Measurements from ENCODE around the gene BEND7. TPM values are rescaled to one million over a fixed set of nuclear protein-coding genes. Genes with fewer than 3 reads are reported as not detected.

BEND7 gene
- polyA plus RNA-seq, 1 experiment = 2.1 TPM

DNA sequence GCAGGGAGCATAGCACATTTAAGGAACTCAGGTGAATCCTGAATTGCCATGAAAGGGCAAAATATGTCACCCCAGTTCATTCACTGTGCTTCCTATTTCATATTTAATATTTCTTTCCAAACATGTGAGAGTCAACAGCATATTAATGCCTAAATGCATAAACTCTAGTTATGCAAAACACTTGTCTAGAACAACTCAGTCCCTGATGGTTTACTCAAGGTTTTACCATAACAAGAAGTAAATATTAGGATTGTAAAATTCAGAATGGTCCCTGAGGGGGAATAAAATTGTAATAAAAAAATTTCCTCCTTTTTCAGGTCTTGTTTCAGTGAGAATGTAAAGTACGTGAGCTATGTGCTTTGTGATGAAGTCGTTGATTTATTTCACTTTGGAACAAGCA is 129.1 kb downstream of the BEND7 start:
- H3K27ac ChIP-seq (ENCODE audit: low read depth, low read length) = no peak overlapping the region
- H3K9me3 ChIP-seq (ENCODE audit: control insufficient read depth, insufficient read depth, low read length) = no peaks in the 10 kb centered on the region
- peaks cover 5% of the 10 kb centered on the region for H3K27me3 ChIP-seq (ENCODE audit: control insufficient read depth, insufficient read depth, low read length)
- TF ChIP-seq CTCF (IDR thresholded peaks at IDR 0.05; ENCODE audit: low read depth, low read length) = no peak
- POLR2A ChIA-PET = no interaction called here
- no peak for DNase-seq (ENCODE audit: low read depth, low spot score)
- H3K4me3 ChIP-seq (ENCODE audit: low read depth, low read length) = no peak overlapping the region
- CTCF ChIA-PET = no interaction called here

GRCh38 chr10:13399236-13399635 is 129.6 kb downstream of the BEND7 start:
- Histone ChIP-seq H3K27me3 (ENCODE audit: control insufficient read depth, insufficient read depth, low read length) (peaks cover 9% of the 10 kb centered on the region), H3K27ac (ENCODE audit: low read depth, low read length) (no peak overlapping the region), H3K9me3 (ENCODE audit: control insufficient read depth, insufficient read depth, low read length) (no peaks in the 10 kb centered on the region), H3K4me3 (ENCODE audit: low read depth, low read length) (no peak overlapping the region)
- TF ChIP-seq CTCF (IDR thresholded peaks at IDR 0.05; ENCODE audit: low read depth, low read length) = no peak
- ChIA-PET CTCF (no interaction called here), POLR2A (no interaction called here)
- no peak for DNase-seq (ENCODE audit: low read depth, low spot score)

- Histone ChIP-seq H3K27ac (ENCODE audit: low read depth, low read length) (no peak overlapping the region), H3K4me3 (ENCODE audit: low read depth, low read length) (no peak overlapping the region), H3K9me3 (ENCODE audit: control insufficient read depth, insufficient read depth, low read length) (no peaks in the 10 kb centered on the region), H3K27me3 (ENCODE audit: control insufficient read depth, insufficient read depth, low read length) (peaks cover 11% of the 10 kb centered on the region)
- ChIA-PET CTCF (no interaction called here), POLR2A (no interaction called here)
- DNase-seq (ENCODE audit: low read depth, low spot score) = no peak
- TF ChIP-seq CTCF (IDR thresholded peaks at IDR 0.05; ENCODE audit: low read depth, low read length) = no peak
Measured at GRCh38 chr10:13397052-13397451, 131.8 kb downstream of the BEND7 start.

DNA sequence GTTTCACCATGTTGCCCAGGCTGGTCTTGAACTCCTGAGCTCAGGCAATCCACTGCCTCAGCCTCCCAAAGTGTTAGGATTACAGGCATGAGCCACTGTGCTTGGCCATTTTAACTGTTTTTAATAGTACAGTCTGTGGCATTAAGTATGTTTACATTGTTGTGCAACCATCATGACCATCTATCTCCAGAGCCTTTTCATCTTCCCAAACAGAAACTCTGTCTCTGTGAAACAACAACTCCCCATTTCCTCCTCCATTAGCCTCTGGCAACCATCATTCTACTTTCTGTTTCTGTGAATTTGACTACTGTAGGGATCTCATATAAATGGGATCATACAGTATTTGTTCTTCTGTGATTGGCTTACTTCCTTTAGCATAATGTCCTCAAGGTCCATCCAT is 132.4 kb downstream of the BEND7 start:
- peaks cover 11% of the 10 kb centered on the region for H3K27me3 ChIP-seq (ENCODE audit: control insufficient read depth, insufficient read depth, low read length)
- ChIA-PET POLR2A (no interaction called here), CTCF (no interaction called here)
- H3K4me3 ChIP-seq (ENCODE audit: low read depth, low read length) = no peak overlapping the region
- DNase-seq (ENCODE audit: low read depth, low spot score) = no peak
- H3K27ac ChIP-seq (ENCODE audit: low read depth, low read length) = no peak overlapping the region
- no peaks in the 10 kb centered on the region for H3K9me3 ChIP-seq (ENCODE audit: control insufficient read depth, insufficient read depth, low read length)
- TF ChIP-seq CTCF (IDR thresholded peaks at IDR 0.05; ENCODE audit: low read depth, low read length) = no peak

GRCh38 chr10:13395540-13395939 is 133.3 kb downstream of the BEND7 start:
- no peak for TF ChIP-seq CTCF (IDR thresholded peaks at IDR 0.05; ENCODE audit: low read depth, low read length)
- Histone ChIP-seq H3K27me3 (ENCODE audit: control insufficient read depth, insufficient read depth, low read length) (peaks cover 13% of the 10 kb centered on the region), H3K27ac (ENCODE audit: low read depth, low read length) (no peak overlapping the region), H3K9me3 (ENCODE audit: control insufficient read depth, insufficient read depth, low read length) (no peaks in the 10 kb centered on the region), H3K4me3 (ENCODE audit: low read depth, low read length) (no peak overlapping the region)
- ChIA-PET CTCF (no interaction called here), POLR2A (no interaction called here)
- no peak for DNase-seq (ENCODE audit: low read depth, low spot score)
